Kidney glomerular epithelial cell (primary cell): ENCODE results near the gene ORM2.

Experiments
- DNase-seq: peaks from one replicate; lab custom pipeline; 2025; lab: John Stamatoyannopoulos, UW

ORM2 gene

DNA sequence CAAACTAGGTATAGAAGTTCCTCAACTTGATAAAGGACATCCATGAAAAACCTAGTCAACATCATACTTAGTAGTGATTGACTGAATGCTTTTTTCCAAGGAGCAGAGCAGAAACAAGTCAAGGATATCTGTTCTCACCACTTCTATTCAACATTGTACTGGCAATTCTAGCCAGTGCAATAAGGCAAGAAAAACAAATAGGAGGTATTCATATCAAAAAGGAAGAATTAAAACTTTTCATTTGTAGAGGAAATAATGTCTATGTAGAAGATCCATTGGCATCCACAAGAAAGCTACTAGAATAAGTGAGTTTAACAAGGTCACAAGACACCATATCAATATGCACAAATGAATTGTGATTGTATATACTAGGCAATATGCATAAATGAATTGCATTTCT lies 35.0 kb upstream of the ORM2 start:
- DNase-seq = no peak

GRCh38 chr9:114296338-114296737 lies 33.3 kb upstream of the ORM2 start:
- DNase-seq = no peak

GRCh38 chr9:114299286-114300152 lies 30.1 kb upstream of the ORM2 start:
- no peak for DNase-seq

GRCh38 chr9:114300153-114300845 lies 29.4 kb upstream of the ORM2 start:
- no peak for DNase-seq

GRCh38 chr9:114300846-114301797 lies 28.5 kb upstream of the ORM2 start:
- DNase-seq = no peak

GRCh38 chr9:114301798-114302565 lies 27.7 kb upstream of the ORM2 start:
- no peak for DNase-seq

GRCh38 chr9:114302727-114303126 lies 26.9 kb upstream of the ORM2 start:
- DNase-seq = no peak

GRCh38 chr9:114303571-114303970 lies 26.1 kb upstream of the ORM2 start:
- DNase-seq = no peak

DNA sequence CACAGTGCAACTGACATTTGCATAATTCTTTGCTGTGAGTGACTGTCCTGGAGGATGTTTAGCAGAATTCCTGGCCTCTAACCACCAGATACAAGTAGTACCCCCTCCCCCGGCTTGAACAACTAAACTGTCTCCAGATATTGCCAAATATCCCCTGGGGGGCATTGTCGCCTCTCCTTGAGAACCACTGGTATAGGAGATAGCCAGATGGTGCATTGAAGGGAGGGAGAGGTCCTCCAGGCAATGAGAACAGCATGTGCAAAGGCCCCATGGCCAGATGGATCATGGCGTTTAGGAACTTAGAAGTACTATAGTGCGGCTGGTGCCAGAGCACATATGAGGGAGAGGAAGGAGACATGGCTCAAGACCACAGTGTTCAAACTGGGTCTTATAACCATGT lies 25.7 kb upstream of the ORM2 start:
- DNase-seq = no peak

GRCh38 chr9:114304416-114305188 lies 25.1 kb upstream of the ORM2 start:
- no peak for DNase-seq

DNA sequence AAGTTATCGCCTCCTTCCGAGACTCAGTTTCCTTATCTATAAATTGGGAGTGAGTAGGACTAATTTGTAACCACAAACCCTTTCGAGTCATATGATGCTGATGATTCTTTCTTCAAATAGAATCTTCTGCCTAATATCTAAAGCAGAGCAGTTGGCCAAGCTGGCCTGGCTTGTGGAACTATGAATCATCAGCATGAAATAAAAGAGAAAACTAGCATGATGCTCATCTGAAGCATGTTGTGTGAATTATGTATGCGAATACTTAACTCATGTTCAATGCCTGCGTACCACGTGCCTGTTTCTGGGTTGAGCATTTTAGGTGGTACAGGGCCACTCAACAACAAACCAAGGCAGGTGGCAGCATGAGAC lies 21.8 kb upstream of the ORM2 start:
- DNase-seq = no peak

DNA sequence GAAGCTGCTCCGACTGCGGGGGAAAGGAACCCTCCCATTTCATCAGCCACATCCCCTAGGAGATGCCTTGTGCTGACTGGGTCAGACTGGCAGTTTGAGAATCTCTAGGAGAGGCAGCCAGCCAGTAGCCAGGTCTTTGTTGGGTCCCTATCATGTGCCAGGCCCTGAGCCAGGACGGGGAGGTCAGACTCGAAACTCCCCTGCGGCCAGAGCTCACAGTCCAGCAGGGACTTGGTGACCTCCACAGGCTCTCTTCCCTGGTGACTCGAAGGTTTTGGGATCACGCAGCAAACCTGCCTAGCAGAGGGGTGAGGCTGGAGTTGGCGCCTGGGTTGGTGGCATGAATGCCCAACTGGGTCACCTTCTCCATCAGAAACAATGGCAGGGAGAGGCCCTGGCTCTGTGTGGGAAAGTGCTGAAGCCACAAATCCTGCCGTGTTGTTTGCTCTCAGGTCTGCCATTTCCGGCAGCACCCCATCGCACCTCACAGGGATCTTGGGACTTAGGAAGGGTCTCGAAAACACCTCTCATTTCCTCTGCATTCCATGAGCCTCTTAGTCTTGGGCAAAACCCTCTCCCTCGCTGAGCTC lies 21.2 kb upstream of the ORM2 start:
- DNase-seq = no peak

DNA sequence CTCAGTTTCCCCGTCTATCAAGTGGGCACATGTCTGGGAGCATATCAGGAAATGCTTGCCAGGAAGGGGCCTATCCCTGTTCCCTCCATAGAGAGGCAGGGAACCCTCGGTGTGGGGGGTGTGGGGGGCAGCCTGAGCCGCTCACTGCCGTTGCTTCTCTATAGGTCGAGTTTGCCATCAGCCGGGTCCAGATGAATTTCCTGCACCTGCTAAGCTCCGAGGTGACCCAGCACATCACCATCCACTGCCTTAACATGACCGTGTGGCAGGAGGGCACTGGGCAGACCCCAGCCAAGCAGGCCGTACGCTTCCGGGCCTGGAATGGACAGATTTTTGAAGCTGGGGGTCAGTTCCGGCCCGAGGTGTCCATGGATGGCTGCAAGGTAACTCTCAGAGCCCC lies 20.6 kb upstream of the ORM2 start:
- DNase-seq = no peak

- no peak for DNase-seq
Observed at GRCh38 chr9:114310471-114311450, 18.9 kb upstream of the ORM2 start.

GRCh38 chr9:114311571-114312512 lies 17.8 kb upstream of the ORM2 start:
- DNase-seq = no peak

- no peak for DNase-seq
Observed at GRCh38 chr9:114312513-114312875, 17.2 kb upstream of the ORM2 start.

DNA sequence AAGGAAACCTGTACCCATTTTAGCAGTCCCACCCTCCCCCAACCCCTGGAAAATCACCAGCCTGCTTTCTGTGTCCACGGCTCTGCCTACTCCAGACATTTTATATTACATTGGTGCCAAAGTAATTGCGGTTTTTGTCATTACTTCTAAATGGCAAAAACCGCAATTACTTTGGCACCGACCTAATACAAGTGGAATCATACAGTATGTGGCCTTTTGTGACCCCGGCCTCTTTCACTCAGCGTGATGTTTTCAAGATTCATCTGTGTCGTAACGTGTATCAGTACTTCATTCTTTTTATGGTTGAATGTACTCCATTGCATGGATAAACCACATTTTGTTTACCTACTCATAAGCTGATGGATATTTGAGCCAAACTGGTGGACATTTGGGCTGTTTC lies 16.5 kb upstream of the ORM2 start:
- no peak for DNase-seq

DNA sequence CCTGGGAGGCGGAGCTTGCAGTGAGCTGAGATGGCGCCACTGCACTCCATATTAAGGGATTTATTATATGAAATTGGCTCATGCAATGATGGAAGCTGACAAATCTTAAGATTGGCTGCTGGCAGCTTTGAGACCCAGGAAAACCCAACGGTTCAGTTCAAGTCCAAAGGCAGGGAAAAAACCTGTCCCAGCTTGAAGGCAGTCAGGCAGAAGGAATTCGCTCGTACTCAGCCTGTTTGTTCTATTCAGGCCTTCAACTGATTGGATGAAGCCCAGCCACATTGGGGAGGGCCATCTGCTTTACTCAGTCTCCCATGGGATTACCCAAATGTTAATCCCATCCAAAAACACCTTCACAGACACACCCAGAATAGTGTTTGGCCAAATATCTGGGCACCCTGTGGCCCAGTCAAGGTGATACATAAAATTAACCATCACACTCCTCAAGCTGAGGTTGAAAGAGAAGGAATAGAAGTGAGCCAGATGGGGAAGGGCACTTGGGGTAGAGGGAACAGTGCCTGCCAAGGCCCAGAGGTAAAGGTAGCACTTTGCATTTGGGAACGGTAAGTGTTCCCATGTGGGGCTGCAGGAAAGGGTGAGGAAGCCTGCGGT lies 15.3 kb upstream of the ORM2 start:
- DNase-seq = no peak
